ENCODE measurements around the gene MYRFL. TPM values are rescaled to one million over a fixed set of nuclear protein-coding genes. Genes with fewer than 3 reads are reported as not detected.

Gene MYRFL
- total RNA-seq, 1 experiment from 2014 or later = 1.3 TPM

- no peak for TF ChIP-seq ZNF219 (CRISPR knock-in tag; IDR thresholded peaks at IDR 0.05; ENCODE audit: borderline replicate concordance)
- no peak for TF ChIP-seq ZSCAN18 (CRISPR knock-in tag; IDR thresholded peaks at IDR 0.05)
Observed at GRCh38 chr12:69969011-69969410, 144.0 kb downstream of the MYRFL start (continued).

- TF ChIP-seq NR2C2 (CRISPR knock-in tag; IDR thresholded peaks at IDR 0.05) (no peak), ZNF423 (CRISPR knock-in tag; IDR thresholded peaks at IDR 0.05) (no peak), ETV6 (CRISPR knock-in tag; IDR thresholded peaks at IDR 0.05) (no peak), HMGXB4 (CRISPR knock-in tag; IDR thresholded peaks at IDR 0.05) (no peak), ZNF263 (CRISPR knock-in tag; IDR thresholded peaks at IDR 0.05; ENCODE audit: low read depth) (no peak), TCF7 (CRISPR knock-in tag; IDR thresholded peaks at IDR 0.05; ENCODE audit: low read depth) (no peak), ZSCAN18 (CRISPR knock-in tag; IDR thresholded peaks at IDR 0.05) (no peak), CTCF (IDR thresholded peaks at IDR 0.05) (no peak), ESRRA (CRISPR knock-in tag; IDR thresholded peaks at IDR 0.05; ENCODE audit: borderline replicate concordance) (no peak), IRF2 (CRISPR knock-in tag; IDR thresholded peaks at IDR 0.05; ENCODE audit: borderline replicate concordance, low read depth) (no peak), ATF6 (CRISPR knock-in tag; IDR thresholded peaks at IDR 0.05) (no peak), PREB (CRISPR knock-in tag; IDR thresholded peaks at IDR 0.05; ENCODE audit: borderline replicate concordance) (no peak), JUN (CRISPR knock-in tag; IDR thresholded peaks at IDR 0.05) (no peak), FOXP4 (CRISPR knock-in tag; IDR thresholded peaks at IDR 0.05) (no peak), RELA (CRISPR knock-in tag; IDR thresholded peaks at IDR 0.05; ENCODE audit: borderline replicate concordance) (no peak), ZNF281 (CRISPR knock-in tag; IDR thresholded peaks at IDR 0.05) (no peak)
- no peak overlapping the region for H3K27ac Mint-ChIP-seq
- POLR2A ChIA-PET = no interaction called here
- no peaks in the 10 kb centered on the region for H3K27me3 Mint-ChIP-seq (ENCODE audit: low read depth)
- H3K36me3 Mint-ChIP-seq = no peaks in the 10 kb centered on the region
- CTCF ChIA-PET = interaction anchor here (1.1 kb wide), 1 partner anchor 15 kb away, joined by 3 read pairs; no protein-coding TSS in a partner anchor
- no peak overlapping the region for H3K4me3 Mint-ChIP-seq
- DNase-seq (ENCODE audit: low spot score) (no peak), ATAC-seq (no peak)
- peaks cover 2% of the 10 kb centered on the region; the same call in 1 of the 2 replicates for H3K4me1 Mint-ChIP-seq
- H3K9me3 Mint-ChIP-seq = no peaks in the 10 kb centered on the region; the same call in 1 of the 2 replicates
Observed at GRCh38 chr12:69972136-69972535, 147.1 kb downstream of the MYRFL start.

Measured in WTC11 (cell line).